Mucosa of rectum (tissue), 2 donors: Measurements from ENCODE around the gene ZNF674.
"Not testable (repeated sequence)": the region's sequence is repeated elsewhere in the genome, so short reads cannot be mapped to it uniquely, and the experiment has no call there.

Experiments used
- H3K27ac ChIP-seq, 2 donors: one replicate each; pipeline ENCODE4 v1.7.0; 2013; ENCODE audit warnings: inconsistent platforms in 2 of 2, low read depth in 2 of 2, low read length in 2 of 2
- H3K27me3 ChIP-seq, 2 donors: one replicate each; pipeline ENCODE4 v1.7.0; 2013; ENCODE audit warnings: low read length in 2 of 2; ENCODE audit not compliant: control insufficient read depth in 2 of 2, insufficient read depth in 2 of 2
- H3K36me3 ChIP-seq, 2 donors: one replicate each; pipeline ENCODE4 v1.7.0; 2013; ENCODE audit warnings: low read length in 2 of 2; ENCODE audit not compliant: control insufficient read depth in 2 of 2, insufficient read depth in 2 of 2
- H3K4me1 ChIP-seq, 2 donors: one replicate each; pipeline ENCODE4 v1.7.0; 2013; ENCODE audit warnings: low read length in 2 of 2, mild to moderate bottlenecking in 1 of 2; ENCODE audit not compliant: control insufficient read depth in 2 of 2, insufficient read depth in 2 of 2
- H3K4me3 ChIP-seq, 2 donors: one replicate each; pipeline ENCODE4 v1.7.0; 2013; ENCODE audit warnings: low read length in 2 of 2
- H3K9ac ChIP-seq, 2 donors: one replicate each; pipeline ENCODE4 v1.7.0; 2013; ENCODE audit warnings: low read length in 2 of 2, low read depth in 1 of 2, mild to moderate bottlenecking in 1 of 2
- H3K9me3 ChIP-seq, 2 donors: one replicate each; pipeline ENCODE4 v1.7.0; 2013; ENCODE audit warnings: low read length in 2 of 2; ENCODE audit not compliant: control insufficient read depth in 2 of 2
- donor health status: healthy.
- donor health status: Normal muscosa, but diverticular disease.

The ZNF674 gene

GRCh38 chrX:46544527-46544926 lies 694 bp downstream of the ZNF674 start:
- H3K9me3 ChIP-seq, H3K36me3 ChIP-seq, H3K27me3 ChIP-seq, H3K4me1 ChIP-seq: not testable (repeated sequence)
- Histone ChIP-seq H3K27ac (peak overlapping the region; percentile 76 to 85), H3K9ac (peak overlapping the region; percentile 47 to 90), H3K4me3 (peak overlapping the region; percentile 80 to 84)

- H3K9ac ChIP-seq = no peak overlapping the region
- H3K27ac ChIP-seq = no peak overlapping the region
- H3K4me3 ChIP-seq = no peak overlapping the region
- no peaks in the 10 kb centered on the region for H3K27me3 ChIP-seq
- H3K36me3 ChIP-seq = no peaks in the 10 kb centered on the region
- H3K4me1 ChIP-seq = peaks cover 3 to 10% of the 10 kb centered on the region in 2 donors
- no peaks in the 10 kb centered on the region for H3K9me3 ChIP-seq
These were observed 1.8 kb downstream of the ZNF674 start for GRCh38 chrX:46543441-46543840.

- Histone ChIP-seq H3K9ac (no peak overlapping the region), H3K27ac (no peak overlapping the region), H3K4me3 (no peak overlapping the region), H3K36me3 (no peaks in the 10 kb centered on the region), H3K27me3 (no peaks in the 10 kb centered on the region), H3K4me1 (no peaks in the 10 kb centered on the region), H3K9me3 (no peaks in the 10 kb centered on the region)
These were observed 13.8 kb downstream of the ZNF674 start for GRCh38 chrX:46531442-46531841.

GRCh38 chrX:46530404-46530908 lies 14.8 kb downstream of the ZNF674 start:
- H3K36me3 ChIP-seq, H3K27ac ChIP-seq, H3K9me3 ChIP-seq, H3K9ac ChIP-seq, H3K4me1 ChIP-seq, H3K4me3 ChIP-seq, H3K27me3 ChIP-seq: not testable (repeated sequence)

- not testable (repeated sequence) for H3K4me1 ChIP-seq, H3K27me3 ChIP-seq, H3K9me3 ChIP-seq, H3K27ac ChIP-seq, H3K9ac ChIP-seq, H3K4me3 ChIP-seq, H3K36me3 ChIP-seq
These were observed 15.3 kb downstream of the ZNF674 start for GRCh38 chrX:46529740-46530403.

GRCh38 chrX:46528640-46529039 lies 16.6 kb downstream of the ZNF674 start:
- not testable (repeated sequence) for H3K9me3 ChIP-seq, H3K36me3 ChIP-seq

GRCh38 chrX:46506076-46506475 lies 39.1 kb downstream of the ZNF674 start:
- Histone ChIP-seq H3K9ac (no peak overlapping the region), H3K27me3 (no peaks in the 10 kb centered on the region), H3K9me3 (peaks cover 3% of the 10 kb centered on the region in 2 donors), H3K4me1 (no peaks in the 10 kb centered on the region), H3K27ac (no peak overlapping the region), H3K4me3 (no peak overlapping the region), H3K36me3 (peaks cover 0 to 3% of the 10 kb centered on the region in 2 donors)

More at GRCh38 chrX:46528640-46529039, 16.6 kb downstream of the ZNF674 start:
- not testable (repeated sequence) for H3K9ac ChIP-seq, H3K4me1 ChIP-seq, H3K4me3 ChIP-seq, H3K27me3 ChIP-seq, H3K27ac ChIP-seq

- H3K4me1 ChIP-seq = no peaks in the 10 kb centered on the region
- peaks cover 19 to 20% of the 10 kb centered on the region in 2 donors for H3K9me3 ChIP-seq
- no peak overlapping the region for H3K9ac ChIP-seq
- no peak overlapping the region for H3K27ac ChIP-seq
- H3K4me3 ChIP-seq = no peak overlapping the region
- peaks cover 0 to 3% of the 10 kb centered on the region in 2 donors for H3K36me3 ChIP-seq
- H3K27me3 ChIP-seq = no peaks in the 10 kb centered on the region
These were observed 42.4 kb downstream of the ZNF674 start for GRCh38 chrX:46502848-46503247.

- Histone ChIP-seq H3K27ac (no peak overlapping the region), H3K9ac (no peak overlapping the region), H3K4me1 (no peaks in the 10 kb centered on the region), H3K4me3 (no peak overlapping the region), H3K36me3 (peaks cover 0 to 3% of the 10 kb centered on the region in 2 donors), H3K27me3 (no peaks in the 10 kb centered on the region), H3K9me3 (peaks cover 28 to 29% of the 10 kb centered on the region in 2 donors)
These were observed 45.2 kb downstream of the ZNF674 start for GRCh38 chrX:46500054-46500453.

GRCh38 chrX:46488712-46489111 lies 56.5 kb downstream of the ZNF674 start:
- Histone ChIP-seq H3K36me3 (no peaks in the 10 kb centered on the region), H3K27ac (no peak overlapping the region), H3K9ac (no peak overlapping the region), H3K4me3 (no peak overlapping the region), H3K27me3 (no peaks in the 10 kb centered on the region), H3K9me3 (no peaks in the 10 kb centered on the region), H3K4me1 (no peaks in the 10 kb centered on the region)
